GM21528 (cell line): Measurements from ENCODE around the gene RMI1.
"Not testable (repeated sequence)": the region's sequence is repeated elsewhere in the genome, so short reads cannot be mapped to it uniquely, and the experiment has no call there.

ENCODE experiments used
- ATAC-seq: cut with Tn5 transposase; IDR thresholded peaks from one replicate; pipeline ENCODE4 v1.9.1; 2021; ENCODE audit warnings: mild to moderate bottlenecking, moderate library complexity; ENCODE audit not compliant: unreplicated experiment, low FRiP score

The RMI1 gene

GRCh38 chr9:83980395-83981125 is at the start of gene RMI1:
TSS of gene RMI1 (plus strand) at chr9:83980805. CDS start at chr9:84000987, 20,182 bp downstream.
- peak; percentile 81 for ATAC-seq

- ATAC-seq = no peak
These were observed 49.7 kb upstream of the RMI1 start for GRCh38 chr9:83930881-83931280.

- no peak for ATAC-seq
These were observed 48.6 kb upstream of the RMI1 start for GRCh38 chr9:83932011-83932410.

- ATAC-seq = no peak
These were observed 47.8 kb upstream of the RMI1 start for GRCh38 chr9:83932851-83933250.

GRCh38 chr9:83933790-83934189 is 46.8 kb upstream of the RMI1 start:
- ATAC-seq = no peak

- ATAC-seq = no peak
These were observed 45.9 kb upstream of the RMI1 start for GRCh38 chr9:83934569-83935275.

- no peak for ATAC-seq
These were observed 45.2 kb upstream of the RMI1 start for GRCh38 chr9:83935276-83935935.

- ATAC-seq = no peak
These were observed 44.1 kb upstream of the RMI1 start for GRCh38 chr9:83936523-83936922.

- no peak for ATAC-seq
These were observed 42.6 kb upstream of the RMI1 start for GRCh38 chr9:83937861-83938455.

- ATAC-seq = no peak
These were observed 39.9 kb upstream of the RMI1 start for GRCh38 chr9:83940590-83941303.

GRCh38 chr9:83948096-83948495 is 32.5 kb upstream of the RMI1 start:
- ATAC-seq = not testable (repeated sequence)

GRCh38 chr9:83956086-83956435 is 24.5 kb upstream of the RMI1 start:
- peak; percentile 68 for ATAC-seq

- peak; percentile 87 for ATAC-seq
These were observed 24.0 kb upstream of the RMI1 start for GRCh38 chr9:83956436-83957247.

GRCh38 chr9:83957248-83957513 is 23.4 kb upstream of the RMI1 start:
- no peak for ATAC-seq

GRCh38 chr9:83959061-83959460 is 21.5 kb upstream of the RMI1 start:
- ATAC-seq = no peak

- ATAC-seq = no peak
These were observed 19.6 kb upstream of the RMI1 start for GRCh38 chr9:83960991-83961390.

GRCh38 chr9:83962165-83962564 is 18.4 kb upstream of the RMI1 start:
- no peak for ATAC-seq

GRCh38 chr9:83964973-83965349 is 15.6 kb upstream of the RMI1 start:
- no peak for ATAC-seq

- ATAC-seq = no peak
These were observed 15.0 kb upstream of the RMI1 start for GRCh38 chr9:83965350-83966208.
